A673 (cell line): Measurements from ENCODE around the gene PDE11A.

Experiments
- EZH2 ChIP-seq: fragments of 200-600 bp; sonication (generic); IDR thresholded peaks from 2 replicates; pipeline ENCODE4 v1.6.1; 2017; ENCODE audit warnings: borderline replicate concordance, low read depth, mild to moderate bottlenecking, mixed read lengths, antibody characterized with exemption, low read length; ENCODE audit not compliant: poor library complexity, severe bottlenecking
- TF ChIP-seq, protein P1 (sequence below): fragments of 300-800, 200-600 bp; sonication (generic); conservative IDR thresholded peaks from 2 replicates; pipeline ENCODE4 v1.5.1; 2017; ENCODE audit warnings: low read depth, mild to moderate bottlenecking, antibody characterized with exemption, low read length, moderate library complexity, mixed read lengths

DNA sequence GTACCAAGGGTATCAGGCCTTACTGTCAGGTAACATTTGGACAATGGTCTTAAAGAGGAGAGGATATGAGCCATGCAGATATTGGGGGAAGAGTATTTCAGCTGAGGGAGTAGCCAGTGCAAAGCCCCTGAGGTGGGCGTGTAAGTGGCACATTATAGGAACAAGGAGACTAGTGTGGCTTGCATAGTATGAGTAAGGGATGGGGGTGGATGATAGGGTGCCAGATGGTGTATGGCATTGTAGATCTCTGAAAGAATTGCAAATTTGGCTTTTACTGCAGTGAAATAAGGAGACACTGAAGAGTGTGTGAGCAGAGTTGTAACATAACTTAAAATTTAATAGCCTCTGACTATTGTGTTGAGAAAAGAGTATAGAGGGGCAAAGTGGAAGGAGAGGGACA, 244.0 kb downstream of the PDE11A start:
- TF ChIP-seq, protein P1, sequence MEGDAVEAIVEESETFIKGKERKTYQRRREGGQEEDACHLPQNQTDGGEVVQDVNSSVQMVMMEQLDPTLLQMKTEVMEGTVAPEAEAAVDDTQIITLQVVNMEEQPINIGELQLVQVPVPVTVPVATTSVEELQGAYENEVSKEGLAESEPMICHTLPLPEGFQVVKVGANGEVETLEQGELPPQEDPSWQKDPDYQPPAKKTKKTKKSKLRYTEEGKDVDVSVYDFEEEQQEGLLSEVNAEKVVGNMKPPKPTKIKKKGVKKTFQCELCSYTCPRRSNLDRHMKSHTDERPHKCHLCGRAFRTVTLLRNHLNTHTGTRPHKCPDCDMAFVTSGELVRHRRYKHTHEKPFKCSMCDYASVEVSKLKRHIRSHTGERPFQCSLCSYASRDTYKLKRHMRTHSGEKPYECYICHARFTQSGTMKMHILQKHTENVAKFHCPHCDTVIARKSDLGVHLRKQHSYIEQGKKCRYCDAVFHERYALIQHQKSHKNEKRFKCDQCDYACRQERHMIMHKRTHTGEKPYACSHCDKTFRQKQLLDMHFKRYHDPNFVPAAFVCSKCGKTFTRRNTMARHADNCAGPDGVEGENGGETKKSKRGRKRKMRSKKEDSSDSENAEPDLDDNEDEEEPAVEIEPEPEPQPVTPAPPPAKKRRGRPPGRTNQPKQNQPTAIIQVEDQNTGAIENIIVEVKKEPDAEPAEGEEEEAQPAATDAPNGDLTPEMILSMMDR, result no peak
- no peak for TF ChIP-seq EZH2
